Measurements from ENCODE around the gene OR14A2. TPM values are rescaled to one million over a fixed set of nuclear protein-coding genes. Genes with fewer than 3 reads are reported as not detected.
"Not testable (repeated sequence)": the region's sequence is repeated elsewhere in the genome, so short reads cannot be mapped to it uniquely, and the experiment has no call there.

Gene OR14A2
- total RNA-seq, 3 donors from 2014 or later, result not detected

GRCh38 chr1:247747616-247748015 lies 325 bp downstream of the OR14A2 start:
- no peak overlapping the region for H3K4me3 ChIP-seq
- no peak for DNase-seq (ENCODE audit: low spot score in 2 of 2)
- H3K4me1 ChIP-seq, result no peaks in the 10 kb centered on the region
- no peak overlapping the region for H3K27ac ChIP-seq
- intact Hi-C loops (cut with DNase I; ENCODE audit: low total_unique reads), result no loop called here
- TF ChIP-seq POLR2A (IDR thresholded peaks at IDR 0.05), result no peak
- TF ChIP-seq CTCF (IDR thresholded peaks at IDR 0.05), result no peak
- TF ChIP-seq POLR2AphosphoS5 (IDR thresholded peaks at IDR 0.05), result no peak
- peaks cover 0 to 22% of the 10 kb centered on the region in 2 donors for H3K9me3 ChIP-seq
- no peaks in the 10 kb centered on the region for H3K36me3 ChIP-seq
- no peaks in the 10 kb centered on the region for H3K27me3 ChIP-seq

- Histone ChIP-seq H3K36me3 (no peaks in the 10 kb centered on the region), H3K9me3 (peaks cover 0 to 18% of the 10 kb centered on the region in 2 donors), H3K4me3 (no peak overlapping the region), H3K27me3 (no peaks in the 10 kb centered on the region), H3K4me1 (no peaks in the 10 kb centered on the region), H3K27ac (no peak overlapping the region)
- TF ChIP-seq POLR2A (IDR thresholded peaks at IDR 0.05), result no peak
- no peak for TF ChIP-seq CTCF (IDR thresholded peaks at IDR 0.05)
- TF ChIP-seq POLR2AphosphoS5 (IDR thresholded peaks at IDR 0.05), result no peak
- DNase-seq (ENCODE audit: low spot score in 2 of 2), result no peak
- intact Hi-C loops (cut with DNase I; ENCODE audit: low total_unique reads), result no loop called here
These were observed 1.5 kb downstream of the OR14A2 start for GRCh38 chr1:247746391-247746935.

DNA sequence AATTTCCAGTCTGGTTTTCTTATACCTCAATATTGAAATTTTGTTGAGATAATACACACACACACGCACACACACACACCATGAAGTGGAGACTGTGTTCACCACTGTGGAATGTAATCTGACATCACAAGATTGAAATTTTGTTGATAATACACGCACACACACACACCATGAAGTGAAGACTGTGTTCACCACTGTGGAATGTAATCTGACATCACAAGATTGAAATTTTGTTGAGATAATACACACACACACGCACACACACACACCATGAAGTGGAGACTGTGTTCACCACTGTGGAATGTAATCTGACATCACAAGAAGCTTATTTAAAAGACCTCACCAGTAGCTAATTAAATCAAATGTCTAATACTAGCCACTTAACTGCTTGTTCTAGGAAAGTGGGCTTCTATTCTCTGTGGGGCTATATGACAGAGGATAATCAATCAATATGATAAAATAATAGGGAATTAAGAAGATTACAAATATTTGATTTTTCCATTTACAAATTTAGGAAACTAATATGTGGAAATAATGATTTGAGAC lies 5.7 kb downstream of the OR14A2 start:
- DNase-seq (ENCODE audit: low spot score in 2 of 2); H3K36me3 ChIP-seq; H3K27me3 ChIP-seq; H3K4me1 ChIP-seq; H3K4me3 ChIP-seq; H3K9me3 ChIP-seq; intact Hi-C loops (cut with DNase I; ENCODE audit: low total_unique reads); H3K27ac ChIP-seq: not testable (repeated sequence)

- no peak for TF ChIP-seq POLR2A (IDR thresholded peaks at IDR 0.05)
- TF ChIP-seq CTCF (IDR thresholded peaks at IDR 0.05), result no peak
- no peak for TF ChIP-seq POLR2AphosphoS5 (IDR thresholded peaks at IDR 0.05)
- intact Hi-C loops (cut with DNase I; ENCODE audit: low total_unique reads), result no loop called here
- no peaks in the 10 kb centered on the region for H3K4me1 ChIP-seq
- H3K9me3 ChIP-seq, result no peaks in the 10 kb centered on the region
- H3K4me3 ChIP-seq, result no peak overlapping the region
- no peak for DNase-seq (ENCODE audit: low spot score in 2 of 2)
- no peak overlapping the region for H3K27ac ChIP-seq
- no peaks in the 10 kb centered on the region for H3K36me3 ChIP-seq
- no peaks in the 10 kb centered on the region for H3K27me3 ChIP-seq
These were observed 6.2 kb downstream of the OR14A2 start for GRCh38 chr1:247741756-247742155.

GRCh38 chr1:247740721-247741120 lies 7.2 kb downstream of the OR14A2 start:
- Histone ChIP-seq H3K27me3 (no peaks in the 10 kb centered on the region), H3K9me3 (no peaks in the 10 kb centered on the region), H3K36me3 (no peaks in the 10 kb centered on the region), H3K27ac (no peak overlapping the region), H3K4me3 (no peak overlapping the region), H3K4me1 (no peaks in the 10 kb centered on the region)
- TF ChIP-seq CTCF (IDR thresholded peaks at IDR 0.05) (no peak), POLR2AphosphoS5 (IDR thresholded peaks at IDR 0.05) (no peak), POLR2A (IDR thresholded peaks at IDR 0.05) (no peak)
- no peak for DNase-seq (ENCODE audit: low spot score in 2 of 2)
- intact Hi-C loops (cut with DNase I; ENCODE audit: low total_unique reads), result no loop called here
